Nephron (organoid): Measurements from ENCODE around the gene AGPS.

ENCODE experiments used
- H3K27ac Mint-ChIP-seq, 3 experiments: 2 replicates each; pipeline ENCODE4 v1.8.0; 2020; ENCODE audit warnings: mixed read lengths in 3 of 3, mild to moderate bottlenecking in 2 of 3, moderate library complexity in 1 of 3
- H3K27me3 Mint-ChIP-seq: 2 replicates; pipeline ENCODE4 v1.8.0; 2021; ENCODE audit warnings: low read depth, mild to moderate bottlenecking, moderate library complexity, mixed read lengths
- H3K36me3 Mint-ChIP-seq: 2 replicates; pipeline ENCODE4 v1.8.0; 2020; ENCODE audit warnings: low read depth, mixed read lengths
- H3K4me1 Mint-ChIP-seq: 2 replicates; pipeline ENCODE4 v1.8.0; 2020; ENCODE audit warnings: mixed read lengths
- H3K4me3 Mint-ChIP-seq, 3 experiments: 2 replicates each; pipeline ENCODE4 v1.8.0; 2020; ENCODE audit warnings: mild to moderate bottlenecking in 3 of 3, mixed read lengths in 3 of 3, moderate library complexity in 2 of 3
- H3K9me3 Mint-ChIP-seq: 2 replicates; pipeline ENCODE4 v1.8.0; 2020; ENCODE audit warnings: mixed read lengths
- CTCF ChIP-seq, 3 experiments: fragments of 200-600 bp; sonication (generic); IDR thresholded peaks; one replicate each; pipeline ENCODE4 v1.5.0; 2021; ENCODE audit warnings: antibody characterized with exemption in 3 of 3; ENCODE audit not compliant: unreplicated experiment in 3 of 3

The AGPS gene

GRCh38 chr2:177543007-177543760, 150.6 kb downstream of the AGPS start:
- H3K27ac Mint-ChIP-seq = peak overlapping the region; percentile 95 to 97 (median 97)
- no peaks in the 10 kb centered on the region for H3K27me3 Mint-ChIP-seq
- H3K36me3 Mint-ChIP-seq = peaks cover 10% of the 10 kb centered on the region
- peaks cover 44% of the 10 kb centered on the region for H3K4me1 Mint-ChIP-seq
- no peak for TF ChIP-seq CTCF (IDR thresholded peaks at IDR 0.05; ENCODE audit: unreplicated experiment in 3 of 3)
- peak overlapping the region in 2 of 3 experiments; percentile 1 to 48 for H3K4me3 Mint-ChIP-seq
- peaks cover 12% of the 10 kb centered on the region for H3K9me3 Mint-ChIP-seq

- H3K4me3 Mint-ChIP-seq = no peak overlapping the region
- H3K4me1 Mint-ChIP-seq = peaks cover 48% of the 10 kb centered on the region
- TF ChIP-seq CTCF (IDR thresholded peaks at IDR 0.05; ENCODE audit: unreplicated experiment in 3 of 3) = no peak
- peaks cover 12% of the 10 kb centered on the region for H3K9me3 Mint-ChIP-seq
- H3K27me3 Mint-ChIP-seq = no peaks in the 10 kb centered on the region
- H3K36me3 Mint-ChIP-seq = peaks cover 10% of the 10 kb centered on the region
- H3K27ac Mint-ChIP-seq = peak overlapping the region in 1 of 3 experiments; percentile 97
These were observed 152.6 kb downstream of the AGPS start for GRCh38 chr2:177545143-177545542.

DNA sequence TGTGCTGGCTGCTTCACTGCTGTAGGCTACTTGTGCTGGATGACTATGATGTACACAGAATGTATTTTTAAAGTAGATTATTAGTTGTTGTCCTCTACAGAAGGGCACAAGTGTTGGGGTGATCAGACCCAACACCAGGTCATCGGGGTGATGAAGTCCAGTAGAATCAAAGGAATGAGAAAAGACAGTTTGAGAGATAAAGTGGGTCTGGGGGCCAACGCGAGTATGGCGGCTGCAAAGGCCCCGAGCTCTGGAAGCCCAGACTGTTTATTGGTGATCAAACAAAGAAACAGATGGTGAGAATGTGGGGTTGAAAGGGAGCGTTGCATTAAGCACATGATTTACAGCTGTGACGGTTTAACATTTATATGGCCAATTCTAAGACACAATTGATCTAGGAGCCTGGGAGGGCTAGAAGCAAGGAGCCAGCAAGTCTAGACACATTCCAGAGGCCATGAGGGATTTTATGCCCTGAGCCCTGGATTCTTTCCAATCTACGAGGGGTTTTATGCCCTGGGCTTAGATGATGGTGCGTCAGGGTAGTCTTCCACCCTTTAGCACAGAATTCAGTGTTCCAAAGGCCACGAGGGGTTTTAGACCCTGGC, 153.5 kb downstream of the AGPS start:
- H3K36me3 Mint-ChIP-seq = peaks cover 16% of the 10 kb centered on the region
- no peaks in the 10 kb centered on the region for H3K27me3 Mint-ChIP-seq
- H3K27ac Mint-ChIP-seq = peak overlapping the region; percentile 23 to 35 (median 35)
- no peak overlapping the region for H3K4me3 Mint-ChIP-seq
- H3K9me3 Mint-ChIP-seq = peaks cover 12% of the 10 kb centered on the region
- H3K4me1 Mint-ChIP-seq = peaks cover 48% of the 10 kb centered on the region
- no peak for TF ChIP-seq CTCF (IDR thresholded peaks at IDR 0.05; ENCODE audit: unreplicated experiment in 3 of 3)

- H3K27ac Mint-ChIP-seq = peak overlapping the region in 2 of 3 experiments; percentile 35 to 78
- TF ChIP-seq CTCF (IDR thresholded peaks at IDR 0.05; ENCODE audit: unreplicated experiment in 3 of 3) = no peak
- peaks cover 12% of the 10 kb centered on the region for H3K9me3 Mint-ChIP-seq
- H3K36me3 Mint-ChIP-seq = peaks cover 19% of the 10 kb centered on the region
- H3K4me1 Mint-ChIP-seq = peaks cover 42% of the 10 kb centered on the region
- no peaks in the 10 kb centered on the region for H3K27me3 Mint-ChIP-seq
- H3K4me3 Mint-ChIP-seq = no peak overlapping the region
These were observed 154.5 kb downstream of the AGPS start for GRCh38 chr2:177547122-177547521.

- Mint-ChIP-seq H3K9me3 (peaks cover 12% of the 10 kb centered on the region), H3K4me1 (peaks cover 45% of the 10 kb centered on the region), H3K36me3 (peaks cover 25% of the 10 kb centered on the region), H3K27ac (peak overlapping the region; percentile 35 to 89 (median 78)), H3K27me3 (no peaks in the 10 kb centered on the region), H3K4me3 (no peak overlapping the region)
- no peak for TF ChIP-seq CTCF (IDR thresholded peaks at IDR 0.05; ENCODE audit: unreplicated experiment in 3 of 3)
These were observed 155.2 kb downstream of the AGPS start for GRCh38 chr2:177547772-177548171.
